GM23338 (cell line): ENCODE results near the gene CYP51A1.

Source experiments
- CREB1 ChIP-seq: fragments of 250-450 bp; sonication (Bioruptor Pico); IDR thresholded peaks from 2 replicates; pipeline ENCODE4 v1.5.0; 2020; ENCODE audit warnings: low read depth, mild to moderate bottlenecking, moderate library complexity
- CTCF ChIP-seq, 2 experiments: fragments of 200-600 bp in 1 of 2; sonication (generic) in 1 of 2; conservative IDR thresholded peaks; 2 replicates each; pipeline versions ENCODE4 v1.5.1 to v1.6.1; 2016 to 2017; ENCODE audit warnings: antibody characterized with exemption in 2 of 2, low read depth in 2 of 2, mild to moderate bottlenecking in 2 of 2, moderate library complexity in 1 of 2
- EZH2 ChIP-seq: fragments of 200-600 bp; sonication (generic); IDR thresholded peaks from one replicate; pipeline ENCODE4 v1.8.0; 2017; ENCODE audit warnings: antibody characterized with exemption, mild to moderate bottlenecking, low read depth; ENCODE audit not compliant: unreplicated experiment
- EZH2phosphoT487 ChIP-seq: fragments of 200-600 bp; sonication (generic); IDR thresholded peaks from one replicate; pipeline ENCODE4 v1.8.1; 2018; ENCODE audit warnings: antibody characterized with exemption; ENCODE audit not compliant: unreplicated experiment
- JUNB ChIP-seq: IDR thresholded peaks from one replicate; pipeline ENCODE4 v1.6.1; 2016; ENCODE audit warnings: antibody characterized with exemption; ENCODE audit not compliant: unreplicated experiment
- POLR2AphosphoS5 ChIP-seq: IDR thresholded peaks from 2 replicates; pipeline ENCODE4 v1.6.1; 2016; ENCODE audit warnings: antibody characterized with exemption, low read depth
- REST ChIP-seq: IDR thresholded peaks from one replicate; pipeline ENCODE4 v1.6.1; 2018; ENCODE audit warnings: antibody characterized with exemption; ENCODE audit not compliant: unreplicated experiment
- ZNF331 ChIP-seq: fragments of 250-450 bp; sonication (Bioruptor Pico); IDR thresholded peaks from 2 replicates; pipeline ENCODE4 v1.5.0; 2020; ENCODE audit warnings: low read depth, mild to moderate bottlenecking, moderate library complexity

- TF ChIP-seq EZH2, result no peak
- no peak for TF ChIP-seq CTCF (conservative IDR thresholded peaks at IDR 0.05; ENCODE audit: low read depth in 2 of 2)
- no peak for TF ChIP-seq POLR2AphosphoS5
- TF ChIP-seq ZNF331 (CRISPR knock-in tag), result no peak
- no peak for TF ChIP-seq EZH2phosphoT487
- TF ChIP-seq REST, result no peak
- no peak for TF ChIP-seq JUNB
- no peak for TF ChIP-seq CREB1 (CRISPR knock-in tag)
Observed at GRCh38 chr7:92131764-92132330, 2.4 kb downstream of the CYP51A1 start.
